GM12878 (cell line): ENCODE measurements around the gene MICALL2. TPM values are rescaled to one million over a fixed set of nuclear protein-coding genes. Genes with fewer than 3 reads are reported as not detected.

Experiments
- CREB1 ChIP-seq: IDR thresholded peaks from 2 replicates; pipeline ENCODE4 v1.6.1; 2012; ENCODE audit warnings: low read depth, mild to moderate bottlenecking, inconsistent platforms
- JUNB ChIP-seq: IDR thresholded peaks from 2 replicates; pipeline ENCODE4 v1.6.1; 2016; ENCODE audit warnings: antibody characterized with exemption, mild to moderate bottlenecking
- LARP7 ChIP-seq: fragments of 450-650 bp; IDR thresholded peaks from 2 replicates; pipeline ENCODE4 v1.6.1; 2017; ENCODE audit warnings: mild to moderate bottlenecking
- PAX8 ChIP-seq: fragments of 450-650 bp; IDR thresholded peaks from 2 replicates; pipeline ENCODE4 v1.6.1; 2017; ENCODE audit warnings: mild to moderate bottlenecking, moderate library complexity
- SREBF1 ChIP-seq: IDR thresholded peaks from 2 replicates; pipeline ENCODE4 v1.6.1; 2012; ENCODE audit warnings: mild to moderate bottlenecking, low read length
- polyA plus RNA-seq, 11 experiments: library from polyadenylated mRNA; depleted of rRNA in 4 of 11; unstranded in 6 of 11; stranded (reverse) in 5 of 11; fragments of >200 nt; fragmentation: Nextera tagmentation in 4 of 11; fragmentation: Illumina TruSeq in 1 of 11; extraction: Ambion mirVana in 4 of 11; extraction: Trizol in 1 of 11; gene quantifications; 1 replicate in 1 of 11; 2 replicates in 10 of 11; pipeline versions ENCODE4 v1.2.1 to v1.2.3, GENCODE V29; 2011 to 2016; ENCODE audit warnings: inconsistent platforms in 2 of 11, missing spikeins in 2 of 11, low read depth in 1 of 11
- total RNA-seq, 4 experiments: library from RNA; depleted of rRNA in 3 of 4; stranded (reverse); fragments of >200 nt in 3 of 4; fragmentation: Illumina TruSeq in 1 of 4; extraction: Trizol in 1 of 4; gene quantifications; 2 replicates each; pipeline versions ENCODE4 v1.2.1 to v1.2.3, GENCODE V29; 2013 to 2021
- TF ChIP-seq, protein P1 (sequence below): fragments of 450-650 bp; IDR thresholded peaks from 2 replicates; pipeline ENCODE4 v1.6.1; 2017; ENCODE audit warnings: antibody characterized with exemption, mild to moderate bottlenecking, moderate library complexity
- TF ChIP-seq, protein P2 (sequence below): fragments of 450-650 bp; IDR thresholded peaks from 2 replicates; pipeline ENCODE4 v1.6.1; 2018; ENCODE audit warnings: mild to moderate bottlenecking, low read depth, moderate library complexity; ENCODE audit not compliant: partially characterized antibody
- TF ChIP-seq, protein P3 (sequence below): fragments of 450-650 bp; IDR thresholded peaks from 2 replicates; pipeline ENCODE4 v1.6.1; 2016; ENCODE audit warnings: mild to moderate bottlenecking

MICALL2 gene
- total and polyA plus RNA-seq, 10 of the 15 experiments (the other 5 are each of a cell fraction or from before 2014, with no cell fraction given): 0.04 to 1.7 (median 0.83) TPM; not detected in 3

DNA sequence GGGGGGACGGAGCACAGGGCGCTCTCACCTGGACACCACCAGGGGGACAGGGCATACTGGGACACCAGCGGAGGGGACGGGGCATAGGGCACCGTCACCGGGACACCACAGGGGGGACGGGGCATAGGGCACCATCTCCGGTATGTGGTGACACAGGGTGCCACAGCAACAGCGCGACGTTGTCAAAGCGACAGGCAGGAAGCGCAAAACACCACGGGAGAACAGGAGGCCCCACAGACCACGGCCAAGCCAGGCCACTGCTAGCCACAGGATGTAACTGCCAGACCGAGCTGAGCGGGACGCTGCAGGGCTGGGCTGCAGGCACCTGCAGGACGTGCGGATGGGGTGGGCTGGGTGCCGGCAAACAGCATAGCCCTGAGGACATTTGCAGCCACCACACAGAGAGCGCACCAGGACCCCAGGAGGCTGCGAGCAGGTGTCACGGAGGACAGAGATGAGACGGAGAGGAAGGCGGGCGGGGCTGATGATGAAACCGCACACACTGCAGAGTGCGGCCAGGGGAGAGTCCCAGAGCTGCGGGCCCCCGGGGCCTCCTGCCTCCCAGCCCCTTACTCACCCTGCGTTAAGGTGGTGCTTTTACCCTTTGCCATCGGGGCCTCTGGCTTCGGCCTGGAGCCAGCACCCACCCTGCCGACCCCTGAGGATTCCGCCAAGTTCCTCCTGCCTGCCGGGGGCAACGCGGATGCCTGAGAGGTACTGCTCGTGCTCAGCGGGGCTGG is 17.5 kb downstream of the MICALL2 start (continued):
- TF ChIP-seq, protein P1, sequence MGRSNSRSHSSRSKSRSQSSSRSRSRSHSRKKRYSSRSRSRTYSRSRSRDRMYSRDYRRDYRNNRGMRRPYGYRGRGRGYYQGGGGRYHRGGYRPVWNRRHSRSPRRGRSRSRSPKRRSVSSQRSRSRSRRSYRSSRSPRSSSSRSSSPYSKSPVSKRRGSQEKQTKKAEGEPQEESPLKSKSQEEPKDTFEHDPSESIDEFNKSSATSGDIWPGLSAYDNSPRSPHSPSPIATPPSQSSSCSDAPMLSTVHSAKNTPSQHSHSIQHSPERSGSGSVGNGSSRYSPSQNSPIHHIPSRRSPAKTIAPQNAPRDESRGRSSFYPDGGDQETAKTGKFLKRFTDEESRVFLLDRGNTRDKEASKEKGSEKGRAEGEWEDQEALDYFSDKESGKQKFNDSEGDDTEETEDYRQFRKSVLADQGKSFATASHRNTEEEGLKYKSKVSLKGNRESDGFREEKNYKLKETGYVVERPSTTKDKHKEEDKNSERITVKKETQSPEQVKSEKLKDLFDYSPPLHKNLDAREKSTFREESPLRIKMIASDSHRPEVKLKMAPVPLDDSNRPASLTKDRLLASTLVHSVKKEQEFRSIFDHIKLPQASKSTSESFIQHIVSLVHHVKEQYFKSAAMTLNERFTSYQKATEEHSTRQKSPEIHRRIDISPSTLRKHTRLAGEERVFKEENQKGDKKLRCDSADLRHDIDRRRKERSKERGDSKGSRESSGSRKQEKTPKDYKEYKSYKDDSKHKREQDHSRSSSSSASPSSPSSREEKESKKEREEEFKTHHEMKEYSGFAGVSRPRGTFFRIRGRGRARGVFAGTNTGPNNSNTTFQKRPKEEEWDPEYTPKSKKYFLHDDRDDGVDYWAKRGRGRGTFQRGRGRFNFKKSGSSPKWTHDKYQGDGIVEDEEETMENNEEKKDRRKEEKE: no peak
- TF ChIP-seq, protein P2, sequence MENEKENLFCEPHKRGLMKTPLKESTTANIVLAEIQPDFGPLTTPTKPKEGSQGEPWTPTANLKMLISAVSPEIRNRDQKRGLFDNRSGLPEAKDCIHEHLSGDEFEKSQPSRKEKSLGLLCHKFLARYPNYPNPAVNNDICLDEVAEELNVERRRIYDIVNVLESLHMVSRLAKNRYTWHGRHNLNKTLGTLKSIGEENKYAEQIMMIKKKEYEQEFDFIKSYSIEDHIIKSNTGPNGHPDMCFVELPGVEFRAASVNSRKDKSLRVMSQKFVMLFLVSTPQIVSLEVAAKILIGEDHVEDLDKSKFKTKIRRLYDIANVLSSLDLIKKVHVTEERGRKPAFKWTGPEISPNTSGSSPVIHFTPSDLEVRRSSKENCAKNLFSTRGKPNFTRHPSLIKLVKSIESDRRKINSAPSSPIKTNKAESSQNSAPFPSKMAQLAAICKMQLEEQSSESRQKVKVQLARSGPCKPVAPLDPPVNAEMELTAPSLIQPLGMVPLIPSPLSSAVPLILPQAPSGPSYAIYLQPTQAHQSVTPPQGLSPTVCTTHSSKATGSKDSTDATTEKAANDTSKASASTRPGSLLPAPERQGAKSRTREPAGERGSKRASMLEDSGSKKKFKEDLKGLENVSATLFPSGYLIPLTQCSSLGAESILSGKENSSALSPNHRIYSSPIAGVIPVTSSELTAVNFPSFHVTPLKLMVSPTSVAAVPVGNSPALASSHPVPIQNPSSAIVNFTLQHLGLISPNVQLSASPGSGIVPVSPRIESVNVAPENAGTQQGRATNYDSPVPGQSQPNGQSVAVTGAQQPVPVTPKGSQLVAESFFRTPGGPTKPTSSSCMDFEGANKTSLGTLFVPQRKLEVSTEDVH: no peak
- TF ChIP-seq PAX8: no peak
- no peak for TF ChIP-seq CREB1
- no peak for TF ChIP-seq LARP7
- TF ChIP-seq, protein P3, sequence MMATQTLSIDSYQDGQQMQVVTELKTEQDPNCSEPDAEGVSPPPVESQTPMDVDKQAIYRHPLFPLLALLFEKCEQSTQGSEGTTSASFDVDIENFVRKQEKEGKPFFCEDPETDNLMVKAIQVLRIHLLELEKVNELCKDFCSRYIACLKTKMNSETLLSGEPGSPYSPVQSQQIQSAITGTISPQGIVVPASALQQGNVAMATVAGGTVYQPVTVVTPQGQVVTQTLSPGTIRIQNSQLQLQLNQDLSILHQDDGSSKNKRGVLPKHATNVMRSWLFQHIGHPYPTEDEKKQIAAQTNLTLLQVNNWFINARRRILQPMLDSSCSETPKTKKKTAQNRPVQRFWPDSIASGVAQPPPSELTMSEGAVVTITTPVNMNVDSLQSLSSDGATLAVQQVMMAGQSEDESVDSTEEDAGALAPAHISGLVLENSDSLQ: no peak
- no peak for TF ChIP-seq JUNB
- no peak for TF ChIP-seq SREBF1
